ENCODE results near the gene SYNDIG1.

GRCh38 chr20:24610341-24611115 is 141.1 kb downstream of the SYNDIG1 start:
- no peak for TF ChIP-seq CTCF (conservative IDR thresholded peaks at IDR 0.05; ENCODE audit: low read length)
- TF ChIP-seq EZH2phosphoT487 (IDR thresholded peaks at IDR 0.05; ENCODE audit: borderline replicate concordance, low read depth, low read length): no peak
